GM23338 (cell line): ENCODE measurements around the gene NR5A2.

Source experiments
- POLR2AphosphoS5 ChIP-seq: IDR thresholded peaks from 2 replicates; pipeline ENCODE4 v1.6.1; 2016; ENCODE audit warnings: antibody characterized with exemption, low read depth
- TF ChIP-seq, protein P1 (sequence below), 2 experiments: fragments of 200-600 bp in 1 of 2; sonication (generic) in 1 of 2; conservative IDR thresholded peaks; 2 replicates each; pipeline versions ENCODE4 v1.5.1 to v1.6.1; 2016 to 2017; ENCODE audit warnings: antibody characterized with exemption in 2 of 2, low read depth in 2 of 2, mild to moderate bottlenecking in 2 of 2, moderate library complexity in 1 of 2

GRCh38 chr1:200103966-200104583, 76.6 kb downstream of the NR5A2 start:
- no peak for TF ChIP-seq POLR2AphosphoS5
- TF ChIP-seq, protein P1, sequence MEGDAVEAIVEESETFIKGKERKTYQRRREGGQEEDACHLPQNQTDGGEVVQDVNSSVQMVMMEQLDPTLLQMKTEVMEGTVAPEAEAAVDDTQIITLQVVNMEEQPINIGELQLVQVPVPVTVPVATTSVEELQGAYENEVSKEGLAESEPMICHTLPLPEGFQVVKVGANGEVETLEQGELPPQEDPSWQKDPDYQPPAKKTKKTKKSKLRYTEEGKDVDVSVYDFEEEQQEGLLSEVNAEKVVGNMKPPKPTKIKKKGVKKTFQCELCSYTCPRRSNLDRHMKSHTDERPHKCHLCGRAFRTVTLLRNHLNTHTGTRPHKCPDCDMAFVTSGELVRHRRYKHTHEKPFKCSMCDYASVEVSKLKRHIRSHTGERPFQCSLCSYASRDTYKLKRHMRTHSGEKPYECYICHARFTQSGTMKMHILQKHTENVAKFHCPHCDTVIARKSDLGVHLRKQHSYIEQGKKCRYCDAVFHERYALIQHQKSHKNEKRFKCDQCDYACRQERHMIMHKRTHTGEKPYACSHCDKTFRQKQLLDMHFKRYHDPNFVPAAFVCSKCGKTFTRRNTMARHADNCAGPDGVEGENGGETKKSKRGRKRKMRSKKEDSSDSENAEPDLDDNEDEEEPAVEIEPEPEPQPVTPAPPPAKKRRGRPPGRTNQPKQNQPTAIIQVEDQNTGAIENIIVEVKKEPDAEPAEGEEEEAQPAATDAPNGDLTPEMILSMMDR (conservative IDR thresholded peaks at IDR 0.05; ENCODE audit: low read depth in 2 of 2), result no peak
